Activated T-helper 9 cell treated with anti-CD3 and anti-CD28 coated beads, Interleukin-2, amount 50 U/mL, for 16 hours (primary cell): ENCODE measurements around the gene SRSF11.

ENCODE experiments used
- DNase-seq: peaks from one replicate; pipeline ENCODE4 v3.0.0-alpha.2; 2020; ENCODE audit warnings: low read depth

SRSF11 gene

GRCh38 chr1:70222716-70223235 lies 1.6 kb downstream of the SRSF11 start:
- no peak for DNase-seq

GRCh38 chr1:70224954-70225353 lies 3.8 kb downstream of the SRSF11 start:
- no peak for DNase-seq

- DNase-seq: no peak
Measured at GRCh38 chr1:70227439-70227838, 6.3 kb downstream of the SRSF11 start.

- no peak for DNase-seq
Measured at GRCh38 chr1:70228670-70229069, 7.5 kb downstream of the SRSF11 start.

- DNase-seq: no peak
Measured at GRCh38 chr1:70231475-70231874, 10.3 kb downstream of the SRSF11 start.

- DNase-seq: no peak
Measured at GRCh38 chr1:70234733-70235132, 13.6 kb downstream of the SRSF11 start.

GRCh38 chr1:70239940-70240339 lies 18.8 kb downstream of the SRSF11 start:
- no peak for DNase-seq

GRCh38 chr1:70247122-70247521 lies 25.9 kb downstream of the SRSF11 start:
- no peak for DNase-seq

- no peak for DNase-seq
Measured at GRCh38 chr1:70247768-70248167, 26.6 kb downstream of the SRSF11 start.

GRCh38 chr1:70248729-70249128 lies 27.5 kb downstream of the SRSF11 start:
- no peak for DNase-seq

GRCh38 chr1:70256664-70257063 lies 35.5 kb downstream of the SRSF11 start:
- DNase-seq: no peak

GRCh38 chr1:70264839-70265238 lies 43.7 kb downstream of the SRSF11 start:
- no peak for DNase-seq

- no peak for DNase-seq
Measured at GRCh38 chr1:70265946-70266345, 44.8 kb downstream of the SRSF11 start.

GRCh38 chr1:70277875-70278274 lies 56.7 kb downstream of the SRSF11 start:
- no peak for DNase-seq

- DNase-seq: no peak
Measured at GRCh38 chr1:70278710-70279109, 57.5 kb downstream of the SRSF11 start.

- DNase-seq: no peak
Measured at GRCh38 chr1:70284366-70284765, 63.2 kb downstream of the SRSF11 start.

GRCh38 chr1:70286453-70286852 lies 65.3 kb downstream of the SRSF11 start:
- no peak for DNase-seq

GRCh38 chr1:70288166-70288565 lies 67.0 kb downstream of the SRSF11 start:
- DNase-seq: no peak

GRCh38 chr1:70290218-70290617 lies 69.0 kb downstream of the SRSF11 start:
- DNase-seq: no peak

- no peak for DNase-seq
Measured at GRCh38 chr1:70293186-70293843, 72.1 kb downstream of the SRSF11 start.

- no peak for DNase-seq
Measured at GRCh38 chr1:70295749-70296148, 74.6 kb downstream of the SRSF11 start.

- no peak for DNase-seq
Measured at GRCh38 chr1:70299472-70299871, 78.3 kb downstream of the SRSF11 start.
